NCI-H2196 treated with DMSO at 0.1 percent for 48 hours (cell line): ENCODE results near the gene RAD51B.

Source experiments
- DNase-seq: peaks from one replicate; lab custom pipeline; 2025; ENCODE audit not compliant: unreplicated experiment; lab: John Stamatoyannopoulos, UW

RAD51B gene

DNA sequence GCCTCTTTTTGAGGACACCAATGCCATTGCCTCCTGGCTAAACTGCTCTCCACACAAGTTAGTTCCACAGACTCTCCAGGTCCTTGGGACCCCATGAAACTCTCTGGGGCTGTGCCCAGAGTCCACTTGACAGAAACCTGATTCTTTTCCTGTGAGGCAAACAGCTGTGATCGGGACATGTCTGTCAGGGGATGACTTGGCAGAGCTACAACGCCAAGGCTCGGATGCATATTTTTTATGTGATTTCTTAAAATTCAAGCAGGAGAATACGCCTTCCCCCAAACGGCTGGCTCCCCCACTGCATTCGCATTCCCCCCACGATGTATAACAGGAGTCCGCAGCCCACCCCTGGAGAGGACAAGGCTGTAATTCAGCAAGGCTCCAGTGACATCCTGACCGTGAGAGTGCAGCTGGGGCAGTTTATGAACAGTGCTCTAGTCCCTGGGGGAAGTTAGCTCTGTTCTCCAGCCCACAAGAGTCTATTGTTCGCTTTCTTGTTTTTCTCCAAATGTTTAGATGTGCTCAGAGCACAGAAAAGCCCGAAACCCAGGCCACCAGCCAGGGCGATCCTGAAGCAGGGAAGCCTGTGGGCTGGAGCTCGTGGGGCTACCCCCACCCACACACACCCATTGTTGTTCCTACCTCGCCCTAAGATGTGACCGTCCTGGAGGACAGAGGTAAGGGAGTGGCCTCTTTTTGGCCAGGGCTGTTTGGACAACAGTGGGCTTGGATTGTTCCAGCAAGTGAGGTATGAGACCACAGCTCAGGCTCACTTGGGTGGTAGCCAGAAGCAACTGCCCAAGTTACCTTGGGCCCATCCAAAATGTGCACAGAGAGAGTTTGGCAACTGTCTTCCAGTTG lies 813.8 kb downstream of the RAD51B start:
- DNase-seq = no peak

DNA sequence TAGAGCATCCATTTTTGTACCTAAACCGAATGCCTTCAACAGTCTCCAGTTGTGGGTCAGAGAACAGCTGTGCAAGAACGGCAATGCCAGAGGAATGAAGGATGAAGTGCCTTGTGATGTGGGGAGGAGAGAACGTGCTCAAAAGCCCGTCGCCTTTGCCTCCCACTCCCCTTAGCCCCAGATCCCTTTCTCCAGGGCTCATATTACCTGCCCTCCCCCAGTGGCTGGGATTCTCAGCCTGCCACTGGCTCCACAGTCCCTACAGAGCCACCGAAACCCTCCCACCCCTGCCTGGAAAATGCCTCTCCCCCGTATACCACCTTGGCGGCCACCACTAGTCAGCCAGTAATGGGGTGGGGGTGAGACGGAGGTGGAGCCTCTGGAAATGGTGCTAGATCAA lies 814.8 kb downstream of the RAD51B start:
- DNase-seq = no peak

DNA sequence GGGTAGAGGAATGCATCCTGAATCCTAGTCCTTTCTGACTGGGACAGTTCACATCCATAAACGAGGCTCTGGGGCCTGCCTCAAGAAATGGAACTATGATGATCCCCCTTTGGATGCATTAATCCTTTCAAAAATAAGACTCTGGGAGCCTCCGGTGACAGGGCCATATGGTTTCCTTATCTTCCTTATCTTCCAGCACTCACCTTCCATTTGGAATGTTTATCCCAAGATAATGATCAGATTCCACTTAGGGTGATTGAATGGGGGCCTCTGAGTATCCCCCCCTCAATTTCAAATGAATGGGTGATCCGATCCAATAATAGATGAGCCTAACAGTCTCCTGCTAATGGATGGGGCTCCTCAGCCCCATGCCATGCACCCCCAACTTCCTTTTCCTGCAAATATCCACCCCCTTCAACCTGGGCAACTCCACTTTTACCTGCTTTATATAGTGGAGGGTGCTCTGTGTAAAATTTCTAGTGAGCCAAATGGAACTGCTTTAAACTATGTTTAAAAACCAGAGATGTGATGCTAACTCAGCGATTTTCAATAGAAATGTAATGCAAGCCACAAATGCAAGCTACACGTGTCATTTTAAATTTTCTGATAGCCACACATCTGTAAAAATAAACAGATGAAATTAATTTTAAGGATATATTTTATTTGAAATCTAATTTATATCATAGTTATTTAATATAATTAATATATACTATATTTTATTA lies 815.5 kb downstream of the RAD51B start:
- no peak for DNase-seq

DNA sequence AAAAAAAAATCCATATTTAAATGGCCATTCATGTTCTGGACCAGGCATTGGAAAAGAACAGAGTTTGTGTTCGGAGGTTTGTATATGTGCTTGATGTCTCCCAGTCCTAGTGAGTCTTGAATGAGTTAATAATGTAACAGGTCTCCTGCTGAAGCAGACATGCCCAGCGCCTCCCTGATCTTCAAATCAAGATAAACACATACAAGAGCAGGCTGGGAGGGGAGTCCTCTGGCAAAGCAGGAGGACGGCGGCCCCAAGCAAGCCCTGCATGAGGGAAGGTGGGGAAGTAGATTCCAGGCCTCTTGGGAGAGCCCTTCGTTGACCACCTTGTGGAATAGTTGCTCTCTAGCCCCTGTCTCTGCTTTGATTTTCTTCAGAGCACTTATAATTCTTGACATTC lies 817.0 kb downstream of the RAD51B start:
- no peak for DNase-seq

DNA sequence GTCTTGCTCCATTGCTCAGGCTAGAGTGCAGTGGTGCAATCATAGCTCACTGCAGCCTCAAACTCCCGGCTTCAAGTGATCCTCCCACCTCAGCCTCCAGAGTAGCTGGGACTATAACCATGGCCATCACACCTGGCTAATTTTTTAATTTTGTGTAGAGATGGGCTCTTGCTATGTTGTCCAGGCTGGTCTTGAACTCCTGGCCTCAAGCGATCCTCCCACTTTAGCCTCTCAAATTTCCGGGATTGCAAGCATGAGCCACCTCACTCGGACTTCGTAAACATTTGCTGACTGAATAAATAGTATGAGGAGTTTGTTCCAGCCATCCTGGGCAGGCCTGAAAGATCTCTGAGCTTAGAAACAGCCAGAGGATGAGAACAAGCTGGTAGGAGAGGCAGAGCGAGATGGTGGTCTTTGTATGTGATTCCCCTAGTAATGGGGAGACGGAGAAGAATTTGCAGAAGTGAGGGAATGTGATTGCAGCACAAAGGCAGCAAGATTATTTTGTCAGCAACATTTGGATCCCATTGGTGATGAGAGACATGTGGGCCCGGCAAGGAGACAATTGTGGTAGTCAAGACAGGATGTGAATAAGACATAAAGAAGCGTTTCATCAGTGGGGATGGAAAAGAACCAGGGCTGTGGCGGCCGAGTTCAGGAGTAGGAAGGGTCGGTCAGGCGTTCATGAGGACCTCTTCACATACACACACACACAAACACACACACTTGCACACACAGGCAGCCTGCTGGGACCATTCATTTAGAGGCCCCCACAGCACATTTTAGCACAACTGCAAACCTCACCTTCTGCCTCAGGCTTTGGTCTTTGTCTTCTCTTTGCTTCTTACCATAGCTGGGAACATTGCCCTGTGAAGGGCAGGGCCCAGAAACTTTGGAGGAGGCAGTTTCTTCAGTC lies 817.8 kb downstream of the RAD51B start:
- DNase-seq = no peak

DNA sequence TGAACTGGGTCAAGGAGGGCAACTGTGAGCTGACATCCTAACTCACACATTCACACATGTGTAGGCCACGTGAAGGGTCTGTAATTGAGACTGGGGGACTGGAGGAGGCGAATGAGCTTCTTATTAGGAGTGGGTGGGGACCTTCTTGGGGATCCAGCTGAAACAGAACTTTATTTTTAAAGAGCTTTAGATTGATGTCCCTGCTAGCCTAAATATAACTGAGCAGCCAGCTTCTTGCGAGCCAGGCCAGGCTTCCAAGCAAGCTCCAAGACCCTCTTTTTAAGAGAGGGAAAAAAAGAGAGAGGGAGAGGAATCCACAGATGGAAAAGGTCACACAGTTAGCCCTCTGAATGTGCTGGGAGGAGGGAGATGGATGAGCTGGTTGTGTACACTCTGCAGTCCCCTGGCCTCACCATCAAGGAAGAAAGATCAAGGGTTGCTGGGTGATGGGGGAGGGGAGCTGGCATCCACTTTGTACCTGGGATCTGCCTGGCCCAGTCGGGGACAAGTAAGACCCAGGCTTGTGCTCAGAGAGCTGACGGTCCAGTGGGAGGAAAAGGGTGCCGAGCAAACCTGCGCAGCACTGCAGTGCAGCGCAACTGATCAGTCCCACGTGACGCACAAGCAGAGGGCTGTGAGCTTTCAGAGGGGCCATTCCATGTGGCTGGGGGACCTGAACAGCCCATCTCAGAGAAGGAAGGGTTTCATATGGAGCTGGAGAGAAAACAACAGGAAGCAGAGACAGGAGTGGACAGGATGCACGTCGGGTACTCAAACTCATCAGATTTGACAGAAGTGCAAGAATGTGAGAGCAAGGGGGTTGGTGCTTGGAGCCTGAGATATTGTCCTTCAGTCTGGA lies 818.8 kb downstream of the RAD51B start:
- no peak for DNase-seq

DNA sequence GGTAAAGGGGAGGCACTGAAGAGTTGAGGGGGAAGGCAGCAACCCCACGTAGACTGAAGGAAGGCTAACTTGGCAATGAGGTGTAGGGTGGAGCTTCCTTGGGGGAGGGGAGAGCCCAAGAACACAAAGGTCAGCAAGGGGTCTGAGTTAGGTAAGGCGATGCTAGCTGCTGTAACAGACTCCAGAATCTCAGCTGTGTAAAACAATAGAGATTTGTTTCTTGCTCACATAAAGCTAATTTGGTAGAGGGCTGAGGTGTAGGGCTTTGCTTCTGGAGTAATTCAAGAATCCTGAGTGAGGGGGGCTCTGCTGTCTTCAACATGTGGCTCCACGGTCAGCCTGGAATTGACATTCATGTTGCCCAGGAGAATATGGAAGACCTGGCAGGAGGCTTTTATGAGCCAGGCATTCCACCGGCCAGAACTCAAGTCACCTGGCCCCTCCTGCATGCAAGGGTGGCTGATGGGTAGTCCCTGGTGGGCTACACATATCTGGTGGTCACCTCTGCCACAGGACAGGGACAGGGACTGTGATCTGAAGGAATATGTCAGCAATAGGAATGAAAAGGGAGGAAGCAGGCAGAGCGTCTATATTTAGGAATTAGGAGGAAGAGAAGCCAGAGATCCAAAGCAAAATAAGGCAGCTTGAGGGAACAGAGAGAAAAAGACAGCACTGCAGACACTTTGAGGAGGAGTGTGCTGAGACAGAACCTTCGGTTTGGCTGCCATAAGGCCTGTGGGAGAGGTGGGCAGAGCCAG lies 819.6 kb downstream of the RAD51B start:
- no peak for DNase-seq

DNA sequence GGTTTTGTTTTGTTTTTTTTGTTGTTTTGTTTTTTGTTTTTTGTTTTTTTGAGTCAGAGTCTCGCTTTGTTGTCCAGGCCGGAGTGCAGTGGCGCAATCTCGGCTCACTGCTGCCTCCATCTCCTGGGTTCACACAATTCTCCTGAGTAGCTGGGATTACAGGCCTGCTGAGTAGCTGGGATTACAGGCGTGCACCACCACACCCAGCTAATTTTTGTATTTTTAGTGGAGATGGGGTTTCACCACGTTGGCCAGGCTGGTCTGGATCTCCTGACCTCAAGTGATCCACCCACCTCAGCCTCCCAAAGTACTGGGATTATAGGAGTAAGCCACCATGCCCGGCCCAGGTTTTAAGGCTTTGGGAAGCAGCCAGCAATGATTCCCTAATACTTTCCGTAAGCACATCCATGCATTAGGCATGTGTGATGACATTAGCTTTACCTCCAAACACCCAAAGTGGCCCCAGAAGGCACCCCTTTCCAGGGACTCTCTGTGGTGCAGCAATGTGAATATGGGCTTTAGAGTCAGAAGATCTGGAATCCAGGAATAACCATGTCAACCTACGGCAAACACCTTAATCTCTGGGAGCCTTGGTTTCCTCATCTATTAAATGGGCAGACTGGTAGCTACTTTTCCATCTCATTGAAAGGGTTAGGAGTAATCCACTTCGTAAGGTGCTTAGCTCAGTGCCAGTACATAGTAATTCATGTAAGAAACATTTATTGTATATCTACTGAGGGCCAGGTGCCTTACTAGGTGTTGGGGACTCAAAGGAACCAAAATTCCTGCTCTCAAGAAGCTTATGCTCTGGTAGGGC lies 820.4 kb downstream of the RAD51B start:
- DNase-seq = no peak

DNA sequence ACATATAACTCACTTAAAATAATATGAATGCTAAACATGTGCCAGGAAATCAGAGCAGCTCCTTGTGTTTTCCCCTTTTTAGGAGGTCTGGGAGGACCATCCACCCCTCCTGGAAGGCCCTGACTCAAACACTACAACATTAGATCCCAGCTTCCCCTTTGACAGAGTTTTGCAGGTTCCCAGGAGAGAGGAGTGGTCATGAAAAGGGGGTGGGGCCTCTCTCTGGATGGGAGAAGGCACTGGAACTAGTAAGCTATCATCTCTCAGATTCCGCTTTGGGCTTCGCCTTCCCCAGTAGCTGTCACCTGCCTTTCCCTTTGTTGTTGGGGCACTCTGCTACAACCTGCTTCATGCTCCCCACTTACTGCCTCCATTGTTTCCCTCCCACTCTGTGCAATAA lies 824.1 kb downstream of the RAD51B start:
- no peak for DNase-seq

DNA sequence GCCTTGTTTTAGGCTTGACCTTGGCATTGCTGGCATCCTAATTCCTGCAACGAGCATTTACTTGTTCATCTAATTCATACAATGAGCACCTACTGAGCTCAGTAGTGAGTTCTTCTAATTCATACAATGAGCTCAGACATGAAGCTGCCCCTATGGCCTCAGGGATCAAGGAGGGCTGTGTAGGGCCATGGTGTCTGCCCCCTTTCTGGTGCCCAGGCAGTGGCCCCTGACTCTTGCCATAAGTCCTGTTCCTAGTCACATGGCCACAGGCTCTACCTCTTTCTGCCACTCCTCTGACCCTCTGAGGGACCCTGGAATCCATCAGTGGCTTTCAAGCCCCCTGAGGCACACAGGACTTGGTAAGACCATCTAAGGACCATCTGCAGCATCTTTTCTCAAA lies 824.5 kb downstream of the RAD51B start:
- DNase-seq = no peak

DNA sequence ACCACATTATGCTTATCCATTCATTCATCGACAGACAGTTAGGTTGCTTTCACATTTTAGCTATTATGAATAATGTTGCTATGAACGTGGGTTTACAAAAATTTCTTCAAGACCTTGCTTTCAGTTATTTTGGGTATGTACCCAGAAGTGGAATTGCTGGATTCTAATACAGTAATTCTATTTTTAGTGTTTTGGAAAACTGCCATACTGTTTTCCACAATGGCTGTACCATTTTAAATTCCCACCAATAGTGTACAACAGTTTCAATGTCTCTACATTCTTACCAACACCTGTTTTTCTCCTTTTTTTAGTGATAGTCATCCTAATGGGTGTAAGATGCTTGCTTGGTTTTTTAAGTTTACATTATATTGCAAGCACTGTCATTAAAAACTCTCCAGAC lies 825.8 kb downstream of the RAD51B start:
- no peak for DNase-seq

DNA sequence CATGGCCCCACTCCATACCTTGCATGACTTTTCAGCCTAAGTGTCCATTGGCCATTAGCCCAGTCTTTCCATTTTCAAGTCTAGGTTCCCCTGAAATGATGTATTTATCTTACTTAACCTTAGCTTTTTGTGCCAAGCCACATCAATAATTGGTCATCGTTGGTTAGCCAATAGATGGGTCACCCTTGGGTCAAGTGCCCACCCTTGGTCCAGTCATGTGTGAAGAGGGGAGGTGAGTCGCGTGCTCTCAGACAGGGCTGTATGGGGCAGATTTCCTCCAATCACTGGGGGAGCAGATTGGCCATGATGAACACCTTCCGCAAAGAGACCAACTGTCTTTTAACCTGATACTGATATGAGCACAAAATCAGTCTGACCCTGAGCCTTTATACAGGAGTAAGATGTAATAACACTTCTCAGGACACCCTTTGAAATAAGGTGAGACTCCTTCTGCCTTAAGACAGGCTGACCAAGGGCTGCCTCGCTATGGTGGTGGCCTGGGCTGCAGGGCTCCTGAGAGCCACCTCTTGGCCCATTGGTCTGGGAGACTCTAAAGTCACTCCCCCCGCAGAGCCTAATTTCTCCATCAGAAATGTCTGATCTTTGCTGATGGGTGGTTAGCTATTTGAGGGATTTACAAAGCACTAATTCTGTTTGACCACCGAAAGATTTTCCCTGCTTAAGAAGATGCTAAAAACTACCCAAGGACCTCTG lies 830.1 kb downstream of the RAD51B start:
- DNase-seq = no peak

DNA sequence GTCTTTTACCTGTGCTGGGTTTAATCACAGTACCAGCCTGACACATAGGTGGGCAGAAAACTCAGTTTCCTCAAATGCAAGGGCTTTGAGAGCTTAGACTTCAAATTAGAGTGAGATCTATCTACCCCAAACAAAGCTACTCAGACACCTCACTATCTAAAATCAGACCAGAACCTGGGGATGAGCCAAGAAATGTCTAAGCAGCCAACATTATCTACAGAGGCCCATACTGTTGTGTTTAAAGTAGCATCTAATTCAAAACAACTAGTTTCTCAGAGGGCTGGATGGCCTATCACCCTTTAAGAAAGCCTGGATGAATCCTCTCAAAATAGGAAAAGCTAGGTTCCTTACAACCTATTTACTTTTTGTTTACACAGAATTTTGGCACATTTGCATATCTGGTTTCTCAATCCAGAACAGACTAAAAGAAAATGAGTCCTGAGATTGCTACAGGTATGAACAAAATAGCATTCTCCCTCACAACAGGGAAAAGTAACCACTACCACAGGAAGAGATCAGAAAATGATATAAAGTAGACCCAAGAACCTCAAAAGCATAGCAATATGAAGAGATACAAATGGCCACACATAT lies 830.9 kb downstream of the RAD51B start:
- DNase-seq = no peak

DNA sequence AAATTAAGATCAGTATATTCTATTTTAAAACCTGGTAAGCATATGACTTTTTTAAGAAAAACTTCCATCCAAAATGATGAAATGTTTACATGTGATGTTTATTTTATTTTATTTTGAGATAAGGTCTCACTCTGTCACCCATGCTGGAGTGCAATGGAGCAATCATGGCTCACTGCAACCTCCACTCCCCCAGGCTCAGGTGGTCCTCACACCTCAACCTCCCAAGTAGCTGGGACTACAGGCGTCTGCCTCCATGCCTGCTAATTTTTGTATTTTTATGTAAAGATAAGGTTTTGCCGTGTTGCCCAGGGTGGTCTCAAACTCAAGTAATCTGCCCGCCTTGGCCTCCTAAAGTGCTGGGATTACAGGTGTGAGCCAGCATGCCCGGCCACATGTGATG lies 831.5 kb downstream of the RAD51B start:
- DNase-seq = no peak

DNA sequence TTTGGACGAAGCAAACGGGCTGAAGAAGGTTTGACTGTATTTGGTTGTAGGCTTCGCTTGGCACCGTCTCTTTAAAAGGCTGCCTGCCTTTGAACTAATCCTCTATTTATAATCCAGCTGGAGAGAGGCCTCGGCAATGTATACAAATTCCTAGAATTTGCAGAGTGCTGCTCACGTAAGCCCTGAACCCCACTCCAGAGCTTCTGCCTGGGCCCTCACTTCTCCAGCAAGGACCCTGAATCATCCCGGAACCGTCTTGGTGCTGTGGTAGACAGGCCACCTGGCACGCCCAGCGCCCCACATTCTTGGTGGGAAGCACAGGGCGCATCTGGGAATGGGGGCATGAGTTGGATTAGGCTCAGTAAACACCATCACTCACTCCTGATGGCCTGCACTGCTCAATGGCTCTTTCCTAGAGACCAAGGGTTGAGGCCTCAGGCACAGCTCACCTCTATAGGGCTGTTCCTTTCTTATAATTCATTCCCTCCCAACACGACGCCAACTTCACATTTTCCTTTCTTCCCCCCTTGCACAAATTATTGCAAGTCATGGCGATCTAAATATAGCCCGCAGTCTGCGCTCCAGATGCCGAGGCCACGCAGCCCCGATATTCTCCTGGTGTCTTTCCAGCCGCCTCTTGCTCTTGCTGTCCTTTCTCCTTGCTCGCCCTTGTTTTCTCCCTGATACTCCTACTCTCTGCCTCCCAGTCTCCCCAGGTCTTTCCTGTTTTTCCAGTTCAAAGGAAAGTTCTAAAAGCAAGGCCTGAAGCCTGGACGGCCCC lies 832.3 kb downstream of the RAD51B start:
- no peak for DNase-seq

DNA sequence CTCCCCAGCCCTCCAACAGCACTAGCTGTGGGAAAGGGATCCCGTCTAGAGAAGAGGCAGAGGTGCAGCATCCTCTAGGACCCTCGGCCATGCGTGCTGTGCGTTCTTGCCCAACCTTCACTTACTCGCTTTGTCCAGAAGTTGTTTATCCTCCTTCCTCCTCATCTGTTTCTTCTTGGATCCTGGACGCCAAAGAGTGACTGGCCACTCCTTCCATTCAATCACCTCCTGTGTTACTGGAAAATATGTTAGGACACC lies 832.8 kb downstream of the RAD51B start:
- DNase-seq = no peak

DNA sequence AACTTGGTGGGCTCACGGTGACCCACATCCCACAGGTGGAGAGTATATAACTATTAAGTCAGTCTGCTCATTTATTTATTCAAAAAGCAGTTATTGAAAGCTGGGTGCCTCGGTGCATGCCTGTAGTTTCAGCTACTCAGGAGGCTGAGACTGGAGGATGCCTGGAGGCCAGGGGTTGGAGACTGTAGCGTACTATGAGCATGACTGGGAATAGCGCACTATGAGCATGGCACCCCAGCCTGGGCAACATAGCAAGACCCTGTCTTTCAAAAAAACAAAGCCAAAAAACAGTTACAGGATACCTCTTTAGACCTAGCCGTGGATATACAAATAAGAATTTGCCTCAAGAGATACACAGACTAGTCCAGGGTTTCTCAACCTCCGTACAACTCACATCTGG lies 833.5 kb downstream of the RAD51B start:
- DNase-seq = no peak

DNA sequence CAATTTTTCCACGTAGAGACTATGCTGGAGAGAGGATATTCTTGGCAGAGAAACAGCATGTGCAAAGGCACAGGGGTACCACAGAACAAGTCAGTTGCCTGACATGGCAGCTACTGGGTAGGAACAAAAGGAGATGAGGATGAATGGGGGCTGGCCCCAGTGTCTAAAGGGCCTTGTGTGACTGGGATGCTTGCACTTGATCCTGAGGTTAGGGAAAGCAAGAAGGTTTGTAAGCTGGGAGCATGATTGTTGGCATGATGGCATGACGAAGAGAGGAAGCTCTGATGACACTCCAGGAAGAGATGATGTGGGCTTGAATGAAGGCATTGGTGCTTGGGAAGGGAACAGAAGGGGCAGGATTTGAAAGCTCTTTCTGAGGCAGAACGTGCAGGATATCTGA lies 834.2 kb downstream of the RAD51B start:
- DNase-seq = no peak
